GM12864 (cell line): ENCODE results near the gene TMEM184B.

Experiments
- DNase-seq: peaks from one replicate; pipeline ENCODE4 v3.0.0-alpha.2; 2011; ENCODE audit warnings: low read depth
- H3K4me3 ChIP-seq: 2 replicates; pipeline ENCODE4 v1.5.1; 2011; ENCODE audit warnings: mild to moderate bottlenecking, low read depth, low read length, control low read depth
- TF ChIP-seq, protein P1 (sequence below): IDR thresholded peaks from 2 replicates; pipeline ENCODE4 v1.5.1; 2011; ENCODE audit warnings: low read depth, mild to moderate bottlenecking, moderate library complexity, low read length, control low read depth, inconsistent platforms; ENCODE audit errors: missing control alignments

Gene TMEM184B

DNA sequence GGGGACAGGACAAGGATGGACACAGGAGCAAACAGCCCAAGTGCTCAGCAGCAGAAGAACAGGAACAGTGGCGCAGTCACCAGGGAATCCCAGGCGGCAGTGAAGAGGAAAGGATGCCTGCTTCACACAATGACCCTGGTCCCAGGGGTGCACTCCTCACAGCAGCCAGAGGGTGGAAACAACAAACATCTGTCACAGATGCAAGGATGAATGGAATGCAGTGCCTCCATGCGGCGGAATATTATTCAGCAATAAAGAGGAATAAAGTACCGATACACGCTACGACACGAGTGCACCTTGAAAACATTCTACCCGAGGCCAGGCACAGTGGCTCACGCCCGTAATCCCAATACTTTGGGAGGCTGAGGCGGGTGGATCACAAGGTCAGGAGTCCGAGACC is 31.7 kb upstream of the TMEM184B start:
- TF ChIP-seq, protein P1, sequence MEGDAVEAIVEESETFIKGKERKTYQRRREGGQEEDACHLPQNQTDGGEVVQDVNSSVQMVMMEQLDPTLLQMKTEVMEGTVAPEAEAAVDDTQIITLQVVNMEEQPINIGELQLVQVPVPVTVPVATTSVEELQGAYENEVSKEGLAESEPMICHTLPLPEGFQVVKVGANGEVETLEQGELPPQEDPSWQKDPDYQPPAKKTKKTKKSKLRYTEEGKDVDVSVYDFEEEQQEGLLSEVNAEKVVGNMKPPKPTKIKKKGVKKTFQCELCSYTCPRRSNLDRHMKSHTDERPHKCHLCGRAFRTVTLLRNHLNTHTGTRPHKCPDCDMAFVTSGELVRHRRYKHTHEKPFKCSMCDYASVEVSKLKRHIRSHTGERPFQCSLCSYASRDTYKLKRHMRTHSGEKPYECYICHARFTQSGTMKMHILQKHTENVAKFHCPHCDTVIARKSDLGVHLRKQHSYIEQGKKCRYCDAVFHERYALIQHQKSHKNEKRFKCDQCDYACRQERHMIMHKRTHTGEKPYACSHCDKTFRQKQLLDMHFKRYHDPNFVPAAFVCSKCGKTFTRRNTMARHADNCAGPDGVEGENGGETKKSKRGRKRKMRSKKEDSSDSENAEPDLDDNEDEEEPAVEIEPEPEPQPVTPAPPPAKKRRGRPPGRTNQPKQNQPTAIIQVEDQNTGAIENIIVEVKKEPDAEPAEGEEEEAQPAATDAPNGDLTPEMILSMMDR = no peak
- DNase-seq = no peak
- no peak overlapping the region for H3K4me3 ChIP-seq

DNA sequence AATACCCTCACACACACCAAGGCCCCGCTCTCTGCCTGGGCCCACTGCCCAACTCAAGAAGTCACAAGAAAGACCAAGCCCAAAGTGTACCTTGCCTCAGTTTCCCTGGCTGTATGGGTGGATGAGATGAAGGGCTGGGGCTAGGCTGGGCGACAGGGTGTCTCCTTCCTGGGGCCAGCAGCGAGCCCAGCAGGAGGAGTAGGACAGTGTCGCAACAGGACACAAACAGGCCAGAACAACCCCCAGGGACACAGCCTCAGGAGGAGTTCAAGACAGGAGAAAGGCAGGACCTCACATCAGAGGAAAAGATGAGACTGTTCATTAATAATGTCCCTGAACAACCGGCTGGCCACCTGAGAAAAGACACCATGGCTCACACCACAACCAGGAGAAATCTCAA is 31.2 kb upstream of the TMEM184B start:
- TF ChIP-seq, protein P1 = no peak
- no peak for DNase-seq
- no peak overlapping the region for H3K4me3 ChIP-seq

DNA sequence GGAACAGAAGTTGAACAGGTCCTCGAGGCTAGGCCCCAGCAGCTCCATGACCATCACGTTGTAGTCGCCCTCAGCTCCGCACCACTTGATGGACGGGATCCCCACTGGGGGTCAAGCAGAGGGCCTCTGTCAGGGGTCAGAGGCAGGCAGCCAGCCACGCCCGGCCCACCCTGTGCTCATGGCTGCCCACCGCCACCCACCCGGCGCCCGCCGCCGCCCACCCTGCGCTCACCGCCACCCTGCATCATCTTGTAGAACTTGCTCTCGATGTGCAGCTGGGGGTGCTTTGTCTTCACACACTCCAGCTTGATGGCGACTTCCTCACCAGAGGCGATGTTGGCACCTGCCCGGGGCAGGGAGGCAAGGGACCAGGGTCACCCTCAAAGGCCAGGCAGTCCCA is 30.1 kb upstream of the TMEM184B start:
- TF ChIP-seq, protein P1 = no peak
- DNase-seq = no peak
- H3K4me3 ChIP-seq = no peak overlapping the region

DNA sequence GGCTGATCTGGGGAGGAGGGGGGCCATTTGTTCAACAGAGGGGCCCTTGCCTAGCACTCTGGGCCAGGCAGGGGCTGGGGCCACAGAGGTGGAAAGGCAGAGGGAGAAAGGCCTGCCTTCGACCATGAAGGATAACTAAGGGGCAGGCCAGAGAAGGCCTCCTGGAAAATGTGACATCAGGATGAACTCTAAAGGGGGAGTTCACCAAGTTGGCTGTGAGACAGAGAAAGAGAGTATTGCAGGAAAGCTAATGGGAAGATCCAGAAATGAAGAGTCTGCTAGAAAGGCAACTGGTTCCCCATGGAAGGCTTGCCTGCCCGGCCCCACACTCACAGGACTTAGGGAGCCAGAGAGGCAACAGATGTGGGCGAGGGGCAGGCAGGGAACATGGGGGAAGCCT is 28.1 kb upstream of the TMEM184B start:
- TF ChIP-seq, protein P1 = no peak
- DNase-seq = no peak

DNA sequence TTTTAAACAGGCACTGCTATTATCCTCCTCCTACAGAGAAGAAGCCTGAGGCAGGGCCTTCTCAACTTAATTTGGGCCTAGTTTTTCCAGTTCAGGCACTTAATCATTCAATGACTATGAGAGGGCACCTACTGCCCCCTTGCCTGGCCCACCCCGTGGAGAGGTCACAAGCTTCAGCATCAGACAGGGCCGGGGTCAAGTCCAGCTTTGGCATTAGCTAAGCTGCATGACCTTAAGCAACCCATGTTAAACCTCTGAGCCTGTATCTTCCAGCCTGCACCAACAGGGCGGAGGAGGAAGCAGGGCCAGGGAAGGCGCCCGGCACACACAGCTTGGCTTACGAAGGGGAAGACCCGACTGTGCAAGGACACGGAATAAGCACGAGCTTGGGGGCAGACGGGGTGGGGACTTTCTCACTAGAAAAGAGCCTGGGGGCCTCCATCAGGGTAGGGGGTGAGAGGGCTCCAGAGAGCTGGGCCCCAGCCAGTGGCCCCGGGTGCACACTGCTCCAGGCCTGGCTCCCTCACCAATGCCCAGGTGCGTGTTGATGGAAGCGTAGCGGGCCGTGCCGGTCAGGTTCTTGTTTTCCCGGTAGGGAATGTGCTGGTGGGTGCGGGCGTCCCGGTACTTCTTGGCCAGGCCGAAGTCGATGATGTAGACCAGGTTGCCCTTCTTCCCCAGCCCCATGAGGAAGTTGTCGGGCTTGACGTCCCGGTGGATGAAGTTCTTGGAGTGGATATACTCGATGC is 27.6 kb upstream of the TMEM184B start:
- DNase-seq = no peak

More for the DNA sequence above, 28.1 kb upstream of the TMEM184B start:
- H3K4me3 ChIP-seq = no peak overlapping the region

DNA sequence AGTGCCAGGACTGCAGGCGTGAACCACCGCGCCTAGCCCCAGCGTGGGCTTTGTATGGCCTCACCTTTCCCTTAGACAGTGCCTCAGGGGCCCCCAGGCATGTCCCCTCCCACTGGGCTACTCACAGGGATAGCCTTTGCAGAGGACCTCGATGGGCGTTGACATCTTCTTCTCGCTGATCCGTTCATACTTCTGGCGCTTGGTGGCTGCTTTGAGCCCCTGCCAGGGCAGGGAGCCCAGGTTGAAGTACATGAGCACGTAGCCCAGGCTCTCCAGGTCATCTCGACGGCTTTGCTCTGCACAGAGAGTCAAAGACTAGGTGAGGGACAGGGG is 26.9 kb upstream of the TMEM184B start:
- no peak for DNase-seq
- H3K4me3 ChIP-seq = no peak overlapping the region

More for the DNA sequence above, 27.6 kb upstream of the TMEM184B start:
- H3K4me3 ChIP-seq = no peak overlapping the region
- TF ChIP-seq, protein P1 = no peak

More for the DNA sequence above, 26.9 kb upstream of the TMEM184B start:
- TF ChIP-seq, protein P1 = no peak
